CD4-positive, alpha-beta T cell (primary cell): ENCODE results near the gene HIPK3. TPM values are rescaled to one million over a fixed set of nuclear protein-coding genes. Genes with fewer than 3 reads are reported as not detected.

Experiments used
- ATAC-seq: fragments of 200-7000 bp; cut with Tn5 transposase; one replicate; pipeline ENCODE4 v1.10.0; 2022; ENCODE audit warnings: mild to moderate bottlenecking; ENCODE audit not compliant: poor library complexity
- CTCF ChIA-PET: fragments of 350-600 bp; sonication (Branson Sonifier 250); formaldehyde crosslinking; loops from one replicate; lab custom pipeline; 2021; ENCODE audit warnings: antibody characterized with exemption, inconsistent platforms; lab: Charles Lee
- POLR2A ChIA-PET: fragments of 350-600 bp; sonication (Branson Sonifier 250); formaldehyde crosslinking; loops from one replicate; lab custom pipeline; 2021; ENCODE audit warnings: antibody characterized with exemption, inconsistent platforms; lab: Charles Lee
- DNase-seq, 14 experiments: peaks; one replicate each; pipeline ENCODE4 v3.0.0-alpha.2; 2013 to 2020; ENCODE audit warnings: mixed read lengths in 2 of 14
- H3K27ac ChIP-seq, 2 donors: one replicate each; pipeline versions ENCODE4 v1.5.1 to v1.7.0; 2013; ENCODE audit warnings: low read length in 2 of 2, low read depth in 1 of 2, mild to moderate bottlenecking in 1 of 2
- H3K27me3 ChIP-seq, 2 experiments: 1 replicate in 1 of 2; 2 replicates in 1 of 2; pipeline versions ENCODE4 v1.6.1 to v1.7.0; 2013; ENCODE audit warnings: low read length in 2 of 2, control low read depth in 1 of 2, mild to moderate bottlenecking in 1 of 2, moderate library complexity in 1 of 2; ENCODE audit not compliant: insufficient read depth in 2 of 2, control insufficient read depth in 1 of 2
- H3K36me3 ChIP-seq: one replicate; pipeline ENCODE4 v1.6.1; 2013; ENCODE audit warnings: low read length, control low read depth; ENCODE audit not compliant: insufficient read depth
- H3K4me1 ChIP-seq: one replicate; pipeline ENCODE4 v1.6.1; 2013; ENCODE audit warnings: low read length, control low read depth; ENCODE audit not compliant: insufficient read depth
- H3K4me3 ChIP-seq: one replicate; pipeline ENCODE4 v1.5.1; 2013; ENCODE audit warnings: mild to moderate bottlenecking, low read length, moderate library complexity
- H3K9me3 ChIP-seq, 2 experiments: 1 replicate in 1 of 2; 2 replicates in 1 of 2; pipeline versions ENCODE4 v1.6.1 to v1.7.0; 2013; ENCODE audit warnings: low read length in 2 of 2, mild to moderate bottlenecking in 2 of 2, control low read depth in 1 of 2, moderate library complexity in 1 of 2; ENCODE audit not compliant: control insufficient read depth in 1 of 2, insufficient read depth in 1 of 2
- H3K27ac Mint-ChIP-seq: one replicate; pipeline ENCODE4 v1.8.0; 2020; ENCODE audit warnings: mixed read lengths
- H3K27me3 Mint-ChIP-seq: one replicate; pipeline ENCODE4 v1.8.0; 2021; ENCODE audit warnings: mixed read lengths
- H3K36me3 Mint-ChIP-seq: one replicate; pipeline ENCODE4 v1.8.0; 2021; ENCODE audit warnings: low read depth, mixed read lengths
- H3K4me1 Mint-ChIP-seq: one replicate; pipeline ENCODE4 v1.8.0; 2021; ENCODE audit warnings: low read depth, mixed read lengths
- H3K4me3 Mint-ChIP-seq: one replicate; pipeline ENCODE4 v1.8.0; 2020; ENCODE audit warnings: mild to moderate bottlenecking, mixed read lengths
- H3K9me3 Mint-ChIP-seq: one replicate; pipeline ENCODE4 v1.8.0; 2020; ENCODE audit warnings: mixed read lengths
- CTCF ChIP-seq: fragments of 200-600 bp; IDR thresholded peaks from one replicate; pipeline ENCODE4 v1.8.0; 2022; ENCODE audit warnings: antibody characterized with exemption, mild to moderate bottlenecking
- intact Hi-C, 2 experiments: fragments of 100-400 bp; cut with DNase I in 1 of 2; cut with micrococcal nuclease in 1 of 2; formaldehyde crosslinking; loops; one replicate each; pipeline versions ENCODE4 v1.15.1 to v1.9.0; 2023 to 2025; cut with DNase I, micrococcal nuclease
- total RNA-seq, 174 experiments: library from RNA in 2 of 174; stranded (reverse) in 2 of 174; gene quantifications; one replicate each; pipeline ENCODE4 v1.2.3 and lab custom pipeline; 2021 to 2026

Gene HIPK3
- total RNA-seq, 2 experiments from 2014 or later: 38.1 to 38.9 TPM

GRCh38 chr11:33377412-33378370 lies 120.5 kb downstream of the HIPK3 start:
- CTCF ChIA-PET: no interaction called here
- H3K4me3 Mint-ChIP-seq: no peak overlapping the region
- intact Hi-C loops: no loop called here

GRCh38 chr11:33379947-33380346 lies 122.8 kb downstream of the HIPK3 start:
- Mint-ChIP-seq H3K9me3 (no peaks in the 10 kb centered on the region), H3K36me3 (no peaks in the 10 kb centered on the region), H3K27ac (no peak overlapping the region), H3K4me3 (no peak overlapping the region), H3K27me3 (peaks cover 8% of the 10 kb centered on the region), H3K4me1 (no peaks in the 10 kb centered on the region)
- peaks cover 20 to 39% of the 10 kb centered on the region in 2 experiments for H3K27me3 ChIP-seq
- no peak overlapping the region for H3K4me3 ChIP-seq
- ATAC-seq: no peak
- TF ChIP-seq CTCF: no peak
- ChIA-PET POLR2A (no interaction called here), CTCF (no interaction called here)
- H3K4me1 ChIP-seq: no peaks in the 10 kb centered on the region
- DNase-seq: peak in 3 of 14 experiments; percentile 5 to 35 (median 34)
- intact Hi-C loops: no loop called here
- no peak overlapping the region for H3K27ac ChIP-seq
- no peaks in the 10 kb centered on the region for H3K36me3 ChIP-seq
- H3K9me3 ChIP-seq: no peaks in the 10 kb centered on the region

More at GRCh38 chr11:33377412-33378370, 120.5 kb downstream of the HIPK3 start:
- no peak for TF ChIP-seq CTCF
- Histone ChIP-seq H3K36me3 (no peaks in the 10 kb centered on the region), H3K9me3 (no peaks in the 10 kb centered on the region), H3K4me1 (no peaks in the 10 kb centered on the region), H3K4me3 (no peak overlapping the region), H3K27me3 (peaks cover 25 to 47% of the 10 kb centered on the region in 2 experiments), H3K27ac (no peak overlapping the region)
- H3K9me3 Mint-ChIP-seq: no peaks in the 10 kb centered on the region
- ATAC-seq: no peak
- POLR2A ChIA-PET: interaction anchor here (0.6 kb wide), 1 partner anchor 10 kb away, joined by 3 read pairs; no protein-coding TSS in a partner anchor
- no peaks in the 10 kb centered on the region for H3K4me1 Mint-ChIP-seq
- no peaks in the 10 kb centered on the region for H3K36me3 Mint-ChIP-seq
- no peak for DNase-seq
- H3K27ac Mint-ChIP-seq: no peak overlapping the region
- peaks cover 30% of the 10 kb centered on the region for H3K27me3 Mint-ChIP-seq

GRCh38 chr11:33383075-33383919 lies 126.1 kb downstream of the HIPK3 start:
- ChIA-PET POLR2A (no interaction called here), CTCF (no interaction called here)
- no peak for TF ChIP-seq CTCF
- no peaks in the 10 kb centered on the region for H3K27me3 Mint-ChIP-seq
- H3K4me1 ChIP-seq: no peaks in the 10 kb centered on the region
- H3K9me3 ChIP-seq: peaks cover 0 to 9% of the 10 kb centered on the region in 2 experiments
- no peaks in the 10 kb centered on the region for H3K36me3 ChIP-seq
- ATAC-seq (no peak), DNase-seq (no peak)
- no peaks in the 10 kb centered on the region for H3K9me3 Mint-ChIP-seq
- H3K27me3 ChIP-seq: peaks cover 11 to 14% of the 10 kb centered on the region in 2 experiments
- H3K4me1 Mint-ChIP-seq: no peaks in the 10 kb centered on the region
- H3K27ac ChIP-seq: no peak overlapping the region
- intact Hi-C loops: no loop called here
- H3K4me3 ChIP-seq: no peak overlapping the region
- H3K36me3 Mint-ChIP-seq: no peaks in the 10 kb centered on the region
- no peak overlapping the region for H3K27ac Mint-ChIP-seq
- H3K4me3 Mint-ChIP-seq: no peak overlapping the region
